Measurements from ENCODE around the gene BCAS3. TPM values are rescaled to one million over a fixed set of nuclear protein-coding genes. Genes with fewer than 3 reads are reported as not detected.

Gene BCAS3
- total RNA-seq, 1 experiment from 2014 or later: 26.3 TPM

GRCh38 chr17:61204456-61204855 lies 526.8 kb downstream of the BCAS3 start:
- Histone ChIP-seq H3K9me3 (ENCODE audit: control insufficient read depth in 1 of 2, insufficient read depth in 1 of 2, low read depth in 1 of 2, low read length in 2 of 2) (no peaks in the 10 kb centered on the region), H3K27me3 (ENCODE audit: insufficient read depth, low read length) (no peaks in the 10 kb centered on the region), H3K9ac (ENCODE audit: low read length) (no peak overlapping the region), H3K4me2 (ENCODE audit: low read length) (no peak overlapping the region), H3K4me3 (replicated peaks in 1 of 2; ENCODE audit: low read depth in 1 of 2, low read length in 2 of 2) (no peak overlapping the region), H4K20me1 (ENCODE audit: insufficient read depth) (no peaks in the 10 kb centered on the region), H3K9me2 (ENCODE audit: insufficient read depth) (no peaks in the 10 kb centered on the region), H3K4me1 (ENCODE audit: control insufficient read depth in 1 of 2, insufficient read depth in 2 of 2, low read length in 2 of 2) (no peaks in the 10 kb centered on the region), H3K27ac (ENCODE audit: low read depth, low read length) (no peak overlapping the region), H3K79me2 (ENCODE audit: insufficient read depth, low read length) (no peaks in the 10 kb centered on the region), H3K36me3 (ENCODE audit: control insufficient read depth in 1 of 2, insufficient read depth in 2 of 2, low read length in 2 of 2) (no peaks in the 10 kb centered on the region), H2AFZ (ENCODE audit: low read depth, low read length, poor library complexity, severe bottlenecking) (no peak overlapping the region)
- no TSS peak for BruUV-seq (replicated peaks)
- TF ChIP-seq TCF7L2 (IDR thresholded peaks at IDR 0.05; ENCODE audit: borderline replicate concordance, extremely low read depth, insufficient read depth, insufficient read length): no peak
- TF ChIP-seq FOSL1 (IDR thresholded peaks at IDR 0.05; ENCODE audit: low read depth): no peak
- TF ChIP-seq POLR2AphosphoS5 (IDR thresholded peaks at IDR 0.05; ENCODE audit: low read depth, low read length): no peak
- TF ChIP-seq EGR1 (IDR thresholded peaks at IDR 0.05; ENCODE audit: low read depth): no peak
- TF ChIP-seq ATF3 (IDR thresholded peaks at IDR 0.05): no peak
- no peak for TF ChIP-seq EZH2 (IDR thresholded peaks at IDR 0.05)
- no peak for TF ChIP-seq POLR2A (IDR thresholded peaks at IDR 0.05; ENCODE audit: borderline replicate concordance, extremely low read depth, insufficient read depth, insufficient read length)
- TF ChIP-seq CBX3 (IDR thresholded peaks at IDR 0.05; ENCODE audit: low read depth): no peak
- ChIA-PET POLR2A (no interaction called here), CTCF (no interaction called here), RAD21 (ENCODE audit: low non-redundant PET in 1 of 2, low total read pairs in 2 of 2, uncharacterized antibody in 2 of 2, unreplicated experiment in 2 of 2) (no interaction called here)
- ATAC-seq (no peak), DNase-seq (ENCODE audit: low read depth, low spot score) (no peak)
- intact Hi-C loops (cut with micrococcal nuclease): no loop called here

GRCh38 chr17:61205401-61205800 lies 527.8 kb downstream of the BCAS3 start:
- Histone ChIP-seq H3K27ac (ENCODE audit: low read depth, low read length) (no peak overlapping the region), H2AFZ (ENCODE audit: low read depth, low read length, poor library complexity, severe bottlenecking) (no peak overlapping the region), H3K4me3 (replicated peaks in 1 of 2; ENCODE audit: low read depth in 1 of 2, low read length in 2 of 2) (no peak overlapping the region), H4K20me1 (ENCODE audit: insufficient read depth) (no peaks in the 10 kb centered on the region), H3K9ac (ENCODE audit: low read length) (no peak overlapping the region), H3K36me3 (ENCODE audit: control insufficient read depth in 1 of 2, insufficient read depth in 2 of 2, low read length in 2 of 2) (no peaks in the 10 kb centered on the region), H3K79me2 (ENCODE audit: insufficient read depth, low read length) (no peaks in the 10 kb centered on the region), H3K9me2 (ENCODE audit: insufficient read depth) (no peaks in the 10 kb centered on the region), H3K27me3 (ENCODE audit: insufficient read depth, low read length) (0 out of 2 replicates have a peak, but pooled peaks cover 3% of the 10 kb centered on the region), H3K9me3 (ENCODE audit: control insufficient read depth in 1 of 2, insufficient read depth in 1 of 2, low read depth in 1 of 2, low read length in 2 of 2) (no peaks in the 10 kb centered on the region), H3K4me1 (ENCODE audit: control insufficient read depth in 1 of 2, insufficient read depth in 2 of 2, low read length in 2 of 2) (no peaks in the 10 kb centered on the region), H3K4me2 (ENCODE audit: low read length) (no peak overlapping the region)
- RAD21 ChIA-PET (ENCODE audit: low non-redundant PET in 1 of 2, low total read pairs in 2 of 2, uncharacterized antibody in 2 of 2, unreplicated experiment in 2 of 2): no interaction called here
- no peak for DNase-seq (ENCODE audit: low read depth, low spot score)
- intact Hi-C loops (cut with micrococcal nuclease): no loop called here
- CTCF ChIA-PET: no interaction called here
- POLR2A ChIA-PET: no interaction called here
- no TSS peak for BruUV-seq (replicated peaks)
- no peak for ATAC-seq
- no peak for TF ChIP-seq ZFX (IDR thresholded peaks at IDR 0.05)
- no peak for TF ChIP-seq SRF (IDR thresholded peaks at IDR 0.05; ENCODE audit: low read depth)
- TF ChIP-seq ZNF274 (IDR thresholded peaks at IDR 0.05; ENCODE audit: low read depth, low read length): no peak
- TF ChIP-seq EGR1 (IDR thresholded peaks at IDR 0.05; ENCODE audit: low read depth): no peak
- no peak for TF ChIP-seq CEBPB (IDR thresholded peaks at IDR 0.05; ENCODE audit: low read depth)
- no peak for TF ChIP-seq REST (IDR thresholded peaks at IDR 0.05; ENCODE audit: low read depth)
- no peak for TF ChIP-seq ATF3 (IDR thresholded peaks at IDR 0.05)
- TF ChIP-seq TCF7L2 (IDR thresholded peaks at IDR 0.05; ENCODE audit: borderline replicate concordance, extremely low read depth, insufficient read depth, insufficient read length): no peak
- no peak for TF ChIP-seq RAD21 (IDR thresholded peaks at IDR 0.05; ENCODE audit: low read depth)
- no peak for TF ChIP-seq JUND (IDR thresholded peaks at IDR 0.05)
- TF ChIP-seq EZH2phosphoT487 (IDR thresholded peaks at IDR 0.05; ENCODE audit: borderline replicate concordance): no peak
- no peak for TF ChIP-seq FOSL1 (IDR thresholded peaks at IDR 0.05; ENCODE audit: low read depth)
- TF ChIP-seq CTCF (IDR thresholded peaks at IDR 0.05 in 2 of 3, conservative IDR thresholded peaks at IDR 0.05 in 1 of 3; ENCODE audit: borderline replicate concordance in 1 of 3, insufficient read depth in 1 of 3, low read depth in 2 of 3, low read length in 2 of 3): no peak

Data from HCT116 (cell line).